NCI-H128 (cell line): ENCODE measurements around the gene CYP4F22.
"Not testable (repeated sequence)": the region's sequence is repeated elsewhere in the genome, so short reads cannot be mapped to it uniquely, and the experiment has no call there.

ENCODE experiments used
- DNase-seq: peaks from one replicate; lab custom pipeline; 2025; ENCODE audit not compliant: unreplicated experiment; lab: John Stamatoyannopoulos, UW

Gene CYP4F22

GRCh38 chr19:15508035-15508710 lies at the start of gene CYP4F22:
CYP4F22 (plus strand) TSS chr19:15508525; CDS start chr19:15525337, 16,812 bp downstream.
- DNase-seq, result no peak

- DNase-seq, result no peak
Measured at GRCh38 chr19:15461694-15462093, 46.6 kb upstream of the CYP4F22 start.

DNA sequence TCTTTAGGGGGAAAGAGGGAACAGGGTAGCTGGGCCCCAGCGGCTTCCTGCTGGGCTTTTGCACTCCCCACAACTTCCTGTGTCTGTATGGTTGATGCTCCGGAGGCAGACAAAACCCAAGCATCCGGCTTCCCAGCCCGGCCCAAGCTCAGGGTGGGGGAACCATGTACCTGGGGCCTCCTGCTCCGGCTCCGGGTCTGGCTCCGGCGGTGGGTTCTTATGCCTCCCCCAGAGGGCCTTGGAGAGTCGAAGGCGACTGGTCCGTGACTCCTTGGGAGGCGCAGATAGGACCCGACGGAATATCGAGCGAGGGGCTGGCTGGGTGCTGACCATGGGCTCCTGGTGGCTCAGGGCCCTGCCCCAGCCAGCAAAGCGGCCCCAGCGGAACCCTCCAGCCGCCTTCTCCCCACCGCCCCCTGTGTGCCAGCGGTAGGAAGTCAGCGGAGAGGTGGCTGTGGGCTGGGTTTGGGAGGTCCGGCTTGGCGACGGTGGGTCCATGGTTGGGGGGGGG lies 44.4 kb upstream of the CYP4F22 start:
- no peak for DNase-seq

DNA sequence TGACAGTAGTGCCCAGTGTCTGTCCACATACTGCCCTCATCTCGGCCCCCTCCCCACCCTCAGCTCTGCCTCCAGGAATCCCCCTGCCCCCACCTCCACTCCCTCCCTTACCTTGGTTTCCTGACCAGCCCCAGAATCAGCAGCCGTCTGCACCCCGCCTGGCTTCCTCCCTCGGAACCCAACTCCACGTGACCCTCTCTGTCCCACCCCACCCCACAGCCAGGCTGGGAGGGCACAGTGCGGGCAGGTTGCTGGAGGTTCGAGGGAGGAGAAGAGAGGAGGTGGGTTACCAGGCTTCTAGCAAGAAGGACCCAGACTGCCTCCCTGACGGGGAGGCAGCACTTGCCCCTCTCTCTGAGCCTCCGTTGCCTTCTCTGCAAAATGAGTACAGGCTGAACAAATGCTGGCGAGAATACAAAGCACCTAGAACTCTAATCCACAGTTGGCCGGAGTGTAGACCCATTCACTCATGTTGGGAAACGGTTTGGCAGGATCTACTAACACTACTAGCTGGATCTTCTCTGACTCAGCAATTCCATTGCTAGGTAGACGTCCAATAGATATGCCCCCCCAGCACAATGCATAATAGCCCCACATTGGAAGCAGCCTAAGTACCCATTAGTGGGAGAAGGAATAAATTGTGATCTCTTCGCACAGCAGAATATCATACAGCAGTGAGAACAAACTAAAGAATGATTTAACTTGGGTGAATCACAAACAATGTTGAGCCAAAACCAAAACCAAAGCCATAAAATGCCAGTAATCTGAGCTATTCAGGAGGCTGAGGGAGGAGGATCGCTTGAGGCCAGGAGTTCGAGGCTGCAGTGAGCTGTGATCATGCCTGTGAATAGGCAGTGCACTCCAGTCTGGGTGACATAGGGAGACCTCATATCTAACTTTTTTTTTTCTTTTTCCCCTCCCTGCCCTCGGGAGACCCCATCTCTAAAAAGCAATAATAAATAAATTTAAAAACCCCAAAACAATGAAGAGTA lies 43.6 kb upstream of the CYP4F22 start, which contains the start of gene RASAL3:
Gene RASAL3, minus strand, starts transcription at position 151 of the 992 bp plus-strand sequence. CDS start 186 bp downstream, outside the sequence.
- DNase-seq, result no peak

DNA sequence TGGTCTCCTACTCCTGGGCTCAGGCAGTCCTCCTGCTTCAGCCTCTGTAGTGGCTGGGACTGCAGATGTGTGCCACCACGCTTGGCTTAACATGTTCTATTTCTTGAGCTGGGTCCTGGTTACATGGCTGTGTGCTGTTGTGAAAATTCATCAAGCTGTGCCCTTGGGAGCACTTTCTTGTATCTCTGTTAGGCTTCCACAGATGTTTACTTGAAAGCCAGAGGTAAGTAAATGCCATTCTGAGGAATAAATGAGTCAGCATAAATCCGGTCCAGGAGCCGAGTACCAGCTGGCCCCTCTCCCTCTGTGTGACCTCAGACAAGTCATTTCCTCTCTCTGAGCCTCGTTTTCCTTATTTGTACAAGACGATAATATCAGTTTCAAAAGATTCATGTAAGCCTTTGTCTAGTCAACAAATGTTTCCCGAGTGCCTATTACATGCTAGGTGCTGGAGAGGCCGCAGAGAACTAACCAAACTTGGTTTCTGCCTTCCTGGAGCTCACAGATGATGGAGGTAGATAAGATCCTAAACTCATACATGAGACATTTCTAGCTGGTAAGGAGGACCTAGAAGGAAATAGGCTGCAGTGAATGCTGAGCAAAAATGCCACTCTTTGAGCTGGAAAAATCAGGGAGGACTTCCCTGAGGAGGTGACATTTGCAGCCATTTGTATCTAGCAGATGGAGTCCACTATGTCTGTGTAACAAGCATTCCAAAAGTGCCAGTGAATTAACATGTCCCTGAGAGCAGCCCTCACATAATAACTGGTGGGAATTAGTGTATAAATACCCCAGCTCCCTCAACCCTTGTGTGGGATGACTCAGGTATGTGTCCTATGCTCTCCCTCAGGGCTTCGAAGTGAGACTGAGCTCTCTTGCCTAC lies 41.2 kb upstream of the CYP4F22 start:
- no peak for DNase-seq

DNA sequence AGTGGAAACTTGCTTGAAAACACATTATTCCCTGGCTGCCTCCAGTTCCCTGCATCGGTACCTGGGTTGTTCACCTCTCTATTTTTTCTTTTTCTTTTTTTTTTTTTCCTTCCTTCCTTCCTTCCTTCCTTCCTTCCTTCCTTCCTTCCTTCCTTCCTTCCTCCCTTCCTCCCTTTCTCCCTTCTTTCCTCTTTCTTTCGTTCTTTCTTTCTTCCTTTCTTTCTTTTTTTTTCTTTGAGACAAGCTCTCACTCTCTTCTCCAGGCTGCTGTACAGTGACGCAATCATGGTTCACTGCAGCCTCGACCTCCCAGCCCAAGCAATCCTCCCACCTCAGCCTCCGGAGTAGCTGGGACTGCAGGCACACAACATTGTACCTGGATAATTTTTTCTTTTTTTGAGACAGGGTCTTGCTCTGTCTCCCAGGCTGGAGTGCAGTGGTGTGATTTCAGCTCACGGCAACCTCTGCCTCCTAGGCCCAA lies 40.6 kb upstream of the CYP4F22 start:
- no peak for DNase-seq

- no peak for DNase-seq
Measured at GRCh38 chr19:15468675-15469512, 39.4 kb upstream of the CYP4F22 start.

GRCh38 chr19:15469513-15470297 lies 38.6 kb upstream of the CYP4F22 start:
- no peak for DNase-seq

DNA sequence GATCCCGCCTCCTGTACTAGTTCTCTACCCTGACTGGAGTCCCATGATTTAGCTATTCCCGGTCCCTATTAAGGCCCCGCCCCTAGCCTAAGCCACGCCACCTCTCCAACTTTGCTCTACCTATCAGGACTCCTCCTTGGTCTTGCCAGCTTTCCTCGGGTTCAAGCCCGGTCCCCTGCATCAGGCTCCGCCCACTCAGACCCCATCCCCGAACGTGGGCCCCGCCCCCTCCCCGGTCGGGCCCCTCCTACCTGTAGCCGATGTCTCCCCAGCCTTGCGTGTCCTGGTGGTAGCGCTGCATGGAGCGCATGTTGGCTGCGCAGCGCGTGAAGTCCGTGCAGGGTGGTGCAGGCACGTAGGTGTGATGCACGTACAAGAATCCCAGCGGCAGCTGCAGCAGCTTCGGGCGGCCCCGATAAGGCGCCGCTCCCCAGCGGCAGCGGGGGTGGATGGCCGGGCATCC lies 36.7 kb upstream of the CYP4F22 start:
- no peak for DNase-seq

DNA sequence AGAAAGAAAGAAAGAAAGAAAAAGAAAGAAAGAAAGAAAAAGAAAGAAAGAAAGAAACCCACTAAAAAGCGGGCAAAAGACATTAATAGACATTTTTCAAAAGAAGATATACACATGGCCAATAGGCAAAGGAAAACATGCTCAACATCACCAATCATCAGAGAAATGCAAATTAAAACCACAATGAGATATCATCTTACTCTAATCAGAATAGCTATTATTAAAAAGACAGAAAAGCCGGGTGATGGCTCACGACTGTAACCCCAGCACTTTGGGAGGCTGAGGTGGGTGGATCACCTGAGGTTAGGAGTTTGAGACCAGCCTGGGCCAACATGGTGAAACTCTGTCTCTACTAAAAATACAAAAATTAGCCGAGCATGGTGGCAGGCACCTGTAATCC lies 34.5 kb upstream of the CYP4F22 start:
- not testable (repeated sequence) for DNase-seq

GRCh38 chr19:15475169-15475568 lies 33.2 kb upstream of the CYP4F22 start:
- DNase-seq, result no peak

- no peak for DNase-seq
Measured at GRCh38 chr19:15475611-15476010, 32.7 kb upstream of the CYP4F22 start.

GRCh38 chr19:15476325-15476724 lies 32.0 kb upstream of the CYP4F22 start:
- no peak for DNase-seq

- no peak for DNase-seq
Measured at GRCh38 chr19:15479391-15480345, 28.7 kb upstream of the CYP4F22 start, which contains the start of gene PGLYRP2. PGLYRP2 (minus strand) TSS chr19:15479501; CDS start chr19:15479371, 130 bp downstream.

- not testable (repeated sequence) for DNase-seq
Measured at GRCh38 chr19:15480996-15481395, 27.3 kb upstream of the CYP4F22 start.

GRCh38 chr19:15485768-15486167 lies 22.6 kb upstream of the CYP4F22 start:
- not testable (repeated sequence) for DNase-seq

- DNase-seq, result no peak
Measured at GRCh38 chr19:15487038-15487437, 21.3 kb upstream of the CYP4F22 start.
